ENCODE measurements around the gene POGLUT3.

The POGLUT3 gene

DNA sequence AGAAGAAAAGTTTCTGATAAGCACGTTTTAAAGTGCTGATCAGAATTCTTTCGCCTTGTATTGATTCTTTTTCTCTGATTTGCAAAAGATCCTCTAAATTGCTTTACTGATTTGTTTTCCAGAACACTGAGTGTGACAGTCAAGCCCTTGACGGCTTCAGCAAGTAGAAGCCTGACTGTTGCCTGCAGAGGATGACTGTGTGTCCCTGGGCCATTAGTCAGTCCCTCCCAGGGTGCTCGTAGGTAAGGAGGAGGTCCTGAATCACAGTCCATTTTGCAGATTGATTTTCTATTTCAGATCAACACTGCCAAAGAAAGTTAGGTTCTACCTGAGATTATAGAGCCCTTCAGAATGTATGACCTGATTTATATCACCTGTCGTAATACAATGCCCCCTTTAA lies 38.6 kb upstream of the POGLUT3 start:
- H3K9ac ChIP-seq (ENCODE audit: low read depth, low read length, poor library complexity, severe bottlenecking), result no peak overlapping the region
- H3K4me3 ChIP-seq (ENCODE audit: low read length, poor library complexity, severe bottlenecking), result no peak overlapping the region
- no peaks in the 10 kb centered on the region for H3K79me2 ChIP-seq (ENCODE audit: insufficient read depth, low read length)
- H3K4me1 ChIP-seq (ENCODE audit: insufficient read depth, low read length, poor library complexity, severe bottlenecking), result no peaks in the 10 kb centered on the region
- H3F3A ChIP-seq (ENCODE audit: low read depth), result no peaks in the 10 kb centered on the region
- TF ChIP-seq, protein P1, sequence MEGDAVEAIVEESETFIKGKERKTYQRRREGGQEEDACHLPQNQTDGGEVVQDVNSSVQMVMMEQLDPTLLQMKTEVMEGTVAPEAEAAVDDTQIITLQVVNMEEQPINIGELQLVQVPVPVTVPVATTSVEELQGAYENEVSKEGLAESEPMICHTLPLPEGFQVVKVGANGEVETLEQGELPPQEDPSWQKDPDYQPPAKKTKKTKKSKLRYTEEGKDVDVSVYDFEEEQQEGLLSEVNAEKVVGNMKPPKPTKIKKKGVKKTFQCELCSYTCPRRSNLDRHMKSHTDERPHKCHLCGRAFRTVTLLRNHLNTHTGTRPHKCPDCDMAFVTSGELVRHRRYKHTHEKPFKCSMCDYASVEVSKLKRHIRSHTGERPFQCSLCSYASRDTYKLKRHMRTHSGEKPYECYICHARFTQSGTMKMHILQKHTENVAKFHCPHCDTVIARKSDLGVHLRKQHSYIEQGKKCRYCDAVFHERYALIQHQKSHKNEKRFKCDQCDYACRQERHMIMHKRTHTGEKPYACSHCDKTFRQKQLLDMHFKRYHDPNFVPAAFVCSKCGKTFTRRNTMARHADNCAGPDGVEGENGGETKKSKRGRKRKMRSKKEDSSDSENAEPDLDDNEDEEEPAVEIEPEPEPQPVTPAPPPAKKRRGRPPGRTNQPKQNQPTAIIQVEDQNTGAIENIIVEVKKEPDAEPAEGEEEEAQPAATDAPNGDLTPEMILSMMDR (conservative IDR thresholded peaks at IDR 0.05; ENCODE audit: low read length), result no peak
- TF ChIP-seq EZH2phosphoT487 (IDR thresholded peaks at IDR 0.05; ENCODE audit: borderline replicate concordance), result no peak
- H3K4me2 ChIP-seq (ENCODE audit: low read depth, low read length, poor library complexity, severe bottlenecking), result no peak overlapping the region
- H4K20me1 ChIP-seq (ENCODE audit: insufficient read depth, low read length, poor library complexity, severe bottlenecking), result no peaks in the 10 kb centered on the region
- H3K27me3 ChIP-seq (ENCODE audit: insufficient read depth, low read length, poor library complexity, severe bottlenecking), result no peaks in the 10 kb centered on the region
- no peaks in the 10 kb centered on the region for H3K9me3 ChIP-seq (ENCODE audit: insufficient read depth, low read depth, low read length)
- H3K9me2 ChIP-seq (replicated peaks; ENCODE audit: low read depth, low read length), result no peaks in the 10 kb centered on the region
- H3K36me3 ChIP-seq (ENCODE audit: insufficient read depth, low read length), result no peaks in the 10 kb centered on the region
- no peak overlapping the region for H2AFZ ChIP-seq (ENCODE audit: low read length)

DNA sequence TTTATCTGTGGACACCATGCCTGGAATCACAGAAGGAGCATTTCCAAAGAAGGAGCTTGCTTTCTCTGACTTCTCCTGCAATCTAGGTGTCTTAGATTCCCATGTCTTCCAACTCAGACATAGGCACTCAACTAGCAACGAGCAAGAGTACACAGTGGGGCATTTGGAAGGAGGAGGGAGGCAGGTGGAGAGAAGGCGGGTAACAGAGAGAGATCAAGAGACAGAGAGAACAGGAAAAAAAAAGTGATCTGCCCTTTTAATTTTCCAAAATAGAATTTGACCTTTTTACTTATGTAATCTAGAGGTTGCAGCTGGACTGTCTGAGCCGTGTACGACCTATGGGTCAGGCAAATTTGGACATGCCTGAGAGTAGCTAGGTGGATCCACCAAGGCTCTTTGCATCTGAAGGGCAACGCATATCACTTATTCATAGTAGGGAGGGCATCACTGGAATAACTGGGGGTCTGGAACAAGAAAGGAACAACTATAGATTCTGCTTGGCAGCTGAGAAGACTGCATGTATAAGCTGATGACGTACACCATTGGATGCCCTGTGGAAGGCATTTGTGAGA lies 37.3 kb upstream of the POGLUT3 start:
- TF ChIP-seq, protein P1 (conservative IDR thresholded peaks at IDR 0.05; ENCODE audit: low read length), result no peak
- TF ChIP-seq EZH2phosphoT487 (IDR thresholded peaks at IDR 0.05; ENCODE audit: borderline replicate concordance), result no peak
- no peak overlapping the region for H3K9ac ChIP-seq (ENCODE audit: low read depth, low read length, poor library complexity, severe bottlenecking)
- H4K20me1 ChIP-seq (ENCODE audit: insufficient read depth, low read length, poor library complexity, severe bottlenecking), result no peaks in the 10 kb centered on the region
- no peaks in the 10 kb centered on the region for H3K79me2 ChIP-seq (ENCODE audit: insufficient read depth, low read length)
- H3K9me2 ChIP-seq (replicated peaks; ENCODE audit: low read depth, low read length), result no peaks in the 10 kb centered on the region
- no peak overlapping the region for H3K4me2 ChIP-seq (ENCODE audit: low read depth, low read length, poor library complexity, severe bottlenecking)
- no peaks in the 10 kb centered on the region for H3K4me1 ChIP-seq (ENCODE audit: insufficient read depth, low read length, poor library complexity, severe bottlenecking)
- H3K4me3 ChIP-seq (ENCODE audit: low read length, poor library complexity, severe bottlenecking), result no peak overlapping the region
- no peaks in the 10 kb centered on the region for H3F3A ChIP-seq (ENCODE audit: low read depth)
- no peaks in the 10 kb centered on the region for H3K9me3 ChIP-seq (ENCODE audit: insufficient read depth, low read depth, low read length)
- no peak overlapping the region for H2AFZ ChIP-seq (ENCODE audit: low read length)
- H3K36me3 ChIP-seq (ENCODE audit: insufficient read depth, low read length), result no peaks in the 10 kb centered on the region
- no peaks in the 10 kb centered on the region for H3K27me3 ChIP-seq (ENCODE audit: insufficient read depth, low read length, poor library complexity, severe bottlenecking)

DNA sequence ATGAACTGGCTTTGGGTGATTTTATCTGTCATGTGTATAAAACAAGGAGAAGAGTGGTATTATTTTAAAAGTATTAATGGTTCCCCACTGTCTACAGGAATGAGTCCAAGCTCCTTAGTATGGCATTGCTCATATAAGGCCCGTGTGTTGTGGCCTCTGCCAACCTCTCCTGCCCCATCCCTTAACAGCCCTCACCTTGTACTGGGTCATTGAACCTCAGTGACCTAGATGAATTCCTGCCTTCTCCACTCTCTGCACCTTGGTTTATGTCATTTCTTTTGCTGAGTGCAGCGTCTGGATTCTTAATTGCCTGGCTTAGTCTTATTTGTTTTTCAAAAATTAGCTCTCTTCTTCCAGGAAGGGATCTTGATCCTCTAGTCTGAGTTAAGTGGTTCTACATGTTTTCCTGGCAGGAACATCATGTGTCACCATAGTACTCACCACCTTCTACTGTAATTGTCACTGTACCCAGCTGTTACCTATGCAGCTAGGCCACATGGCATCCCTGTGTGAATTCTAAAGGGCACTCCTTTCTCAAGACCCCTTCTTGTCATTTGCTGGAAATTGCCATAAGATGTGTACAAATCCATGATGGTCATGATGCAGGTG lies 36.2 kb upstream of the POGLUT3 start:
- H3K27me3 ChIP-seq (ENCODE audit: insufficient read depth, low read length, poor library complexity, severe bottlenecking), result no peaks in the 10 kb centered on the region
- no peaks in the 10 kb centered on the region for H3K9me2 ChIP-seq (replicated peaks; ENCODE audit: low read depth, low read length)
- H3K9me3 ChIP-seq (ENCODE audit: insufficient read depth, low read depth, low read length), result no peaks in the 10 kb centered on the region
- no peak overlapping the region for H2AFZ ChIP-seq (ENCODE audit: low read length)
- no peak overlapping the region for H3K9ac ChIP-seq (ENCODE audit: low read depth, low read length, poor library complexity, severe bottlenecking)
- H3F3A ChIP-seq (ENCODE audit: low read depth), result no peaks in the 10 kb centered on the region
- no peaks in the 10 kb centered on the region for H3K36me3 ChIP-seq (ENCODE audit: insufficient read depth, low read length)
- H4K20me1 ChIP-seq (ENCODE audit: insufficient read depth, low read length, poor library complexity, severe bottlenecking), result no peaks in the 10 kb centered on the region
- H3K4me2 ChIP-seq (ENCODE audit: low read depth, low read length, poor library complexity, severe bottlenecking), result no peak overlapping the region
- TF ChIP-seq, protein P1 (conservative IDR thresholded peaks at IDR 0.05; ENCODE audit: low read length), result no peak
- no peak for TF ChIP-seq EZH2phosphoT487 (IDR thresholded peaks at IDR 0.05; ENCODE audit: borderline replicate concordance)
- no peaks in the 10 kb centered on the region for H3K4me1 ChIP-seq (ENCODE audit: insufficient read depth, low read length, poor library complexity, severe bottlenecking)
- H3K79me2 ChIP-seq (ENCODE audit: insufficient read depth, low read length), result no peaks in the 10 kb centered on the region
- no peak overlapping the region for H3K4me3 ChIP-seq (ENCODE audit: low read length, poor library complexity, severe bottlenecking)
